DOHH2 (cell line): ENCODE results near the gene PXK.

Experiments
- H3F3A ChIP-seq: fragments of 200-600 bp; sonication (generic), shearing (Covaris generic); 2 replicates; pipeline ENCODE4 v1.6.0; 2016; ENCODE audit warnings: antibody characterized with exemption, mild to moderate bottlenecking; ENCODE audit not compliant: control insufficient read depth, insufficient read depth
- H3K27ac ChIP-seq: fragments of 200-600 bp; sonication (generic); 2 replicates; pipeline ENCODE4 v1.5.1; 2014; ENCODE audit warnings: low read depth, mild to moderate bottlenecking, low read length, moderate library complexity
- H3K27me3 ChIP-seq: fragments of 200-600 bp; sonication (generic); 2 replicates; pipeline ENCODE4 v1.6.1; 2014; ENCODE audit warnings: mild to moderate bottlenecking, low read length, mixed read lengths; ENCODE audit not compliant: control insufficient read depth
- H3K36me3 ChIP-seq: fragments of 200-600 bp; sonication (generic); 2 replicates; pipeline ENCODE4 v1.6.1; 2014; ENCODE audit warnings: mild to moderate bottlenecking, low read length, moderate library complexity, mixed read lengths; ENCODE audit not compliant: control insufficient read depth
- H3K4me1 ChIP-seq: fragments of 200-600 bp; sonication (generic); 2 replicates; pipeline ENCODE4 v1.6.1; 2014; ENCODE audit warnings: mild to moderate bottlenecking, low read length, mixed read lengths; ENCODE audit not compliant: control insufficient read depth
- H3K4me2 ChIP-seq: fragments of 200-600 bp; sonication (generic); 2 replicates; pipeline ENCODE4 v1.6.0; 2014; ENCODE audit warnings: mild to moderate bottlenecking, low read length, moderate library complexity
- H3K4me3 ChIP-seq: fragments of 200-600 bp; sonication (generic); 2 replicates; pipeline ENCODE4 v1.5.1; 2014; ENCODE audit warnings: mild to moderate bottlenecking, low read length, mixed read lengths
- H3K79me2 ChIP-seq: fragments of 200-600 bp; sonication (generic); 2 replicates; pipeline ENCODE4 v1.6.1; 2014; ENCODE audit warnings: mild to moderate bottlenecking, low read length, mixed read lengths; ENCODE audit not compliant: control insufficient read depth
- H3K9me2 ChIP-seq: fragments of 200-600 bp; sonication (generic); replicated peaks from 2 replicates; pipeline ENCODE4 v1.6.1; 2014; ENCODE audit warnings: mild to moderate bottlenecking, low read length, mixed read lengths; ENCODE audit not compliant: control insufficient read depth
- H3K9me3 ChIP-seq: fragments of 200-600 bp; sonication (generic); 2 replicates; pipeline ENCODE4 v1.6.1; 2014; ENCODE audit warnings: antibody characterized with exemption, low read length, mixed read lengths; ENCODE audit not compliant: control insufficient read depth, insufficient read depth
- H4K20me1 ChIP-seq: fragments of 200-600 bp; sonication (generic); 2 replicates; pipeline ENCODE4 v1.6.0; 2014; ENCODE audit warnings: low read depth, mild to moderate bottlenecking, antibody characterized with exemption, low read length, moderate library complexity; ENCODE audit not compliant: control insufficient read depth, insufficient read depth
- CTCF ChIP-seq: fragments of 200-600 bp; sonication (generic); IDR thresholded peaks from one replicate; pipeline ENCODE4 v1.5.1; 2014; ENCODE audit warnings: antibody characterized with exemption, mild to moderate bottlenecking, low read depth, low read length; ENCODE audit not compliant: poor library complexity, severe bottlenecking
- EZH2phosphoT487 ChIP-seq: fragments of 200-600 bp; sonication (generic); IDR thresholded peaks from 2 replicates; pipeline ENCODE4 v1.6.1; 2017; ENCODE audit warnings: borderline replicate concordance, mild to moderate bottlenecking, antibody characterized with exemption, low read length, moderate library complexity, mixed read lengths

The PXK gene

GRCh38 chr3:58352626-58353025, 19.9 kb downstream of the PXK start:
- Histone ChIP-seq H3F3A (peaks cover 52% of the 10 kb centered on the region), H4K20me1 (no peaks in the 10 kb centered on the region), H3K9me2 (no peaks in the 10 kb centered on the region), H3K4me3 (peak overlapping the region; percentile 71), H3K27ac (peak overlapping the region; percentile 99), H3K79me2 (peaks cover 81% of the 10 kb centered on the region), H3K4me1 (peaks cover 99% of the 10 kb centered on the region), H3K36me3 (peaks cover 81% of the 10 kb centered on the region), H3K27me3 (no peaks in the 10 kb centered on the region), H3K9me3 (no peaks in the 10 kb centered on the region), H3K4me2 (peak overlapping the region; percentile 98)
- TF ChIP-seq CTCF (no peak), EZH2phosphoT487 (no peak)

- peaks cover 83% of the 10 kb centered on the region for H3K36me3 ChIP-seq
- H3K27me3 ChIP-seq = no peaks in the 10 kb centered on the region
- H3K79me2 ChIP-seq = peaks cover 84% of the 10 kb centered on the region
- H3K4me2 ChIP-seq = peak overlapping the region; percentile 98
- peak overlapping the region; percentile 71 for H3K4me3 ChIP-seq
- H3F3A ChIP-seq = peaks cover 39% of the 10 kb centered on the region
- H3K9me3 ChIP-seq = no peaks in the 10 kb centered on the region
- TF ChIP-seq CTCF (peak; percentile 14), EZH2phosphoT487 (no peak)
- no peaks in the 10 kb centered on the region for H3K9me2 ChIP-seq
- H4K20me1 ChIP-seq = peaks cover 6% of the 10 kb centered on the region; the same call in 1 of the 2 replicates
- peak overlapping the region; percentile 99 for H3K27ac ChIP-seq
- H3K4me1 ChIP-seq = peaks cover 99% of the 10 kb centered on the region
Measured at GRCh38 chr3:58353722-58354553, 21.2 kb downstream of the PXK start.

- peak overlapping the region; percentile 99 for H3K27ac ChIP-seq
- peaks cover 96% of the 10 kb centered on the region for H3K79me2 ChIP-seq
- peak overlapping the region; percentile 98 for H3K4me2 ChIP-seq
Measured at GRCh38 chr3:58355179-58355578, 22.5 kb downstream of the PXK start.

More at GRCh38 chr3:58355179-58355578, 22.5 kb downstream of the PXK start:
- Histone ChIP-seq H3K36me3 (peaks cover 89% of the 10 kb centered on the region), H3K9me2 (no peaks in the 10 kb centered on the region), H3K4me3 (peak overlapping the region; percentile 71), H3K4me1 (peaks cover 97% of the 10 kb centered on the region), H3F3A (peaks cover 31% of the 10 kb centered on the region), H4K20me1 (peaks cover 6% of the 10 kb centered on the region; the same call in 1 of the 2 replicates), H3K27me3 (no peaks in the 10 kb centered on the region), H3K9me3 (no peaks in the 10 kb centered on the region)
- TF ChIP-seq EZH2phosphoT487 = no peak
- TF ChIP-seq CTCF = no peak
